Osteoblast (primary cell): Measurements from ENCODE around the gene RDH12. TPM values are rescaled to one million over a fixed set of nuclear protein-coding genes. Genes with fewer than 3 reads are reported as not detected.

ENCODE experiments used
- DNase-seq: peaks from one replicate; pipeline ENCODE4 v3.0.0; 2011; ENCODE audit warnings: low spot score, mixed read lengths; ENCODE audit not compliant: insufficient read length; ENCODE audit errors: missing footprints
- H2AFZ ChIP-seq: 2 replicates; pipeline ENCODE4 v1.6.0; 2011; ENCODE audit warnings: mild to moderate bottlenecking, low read length
- H3K27ac ChIP-seq: 2 replicates; pipeline ENCODE4 v1.5.1; 2011; ENCODE audit warnings: mild to moderate bottlenecking, low read depth, low read length, moderate library complexity
- H3K27me3 ChIP-seq: 2 replicates; pipeline ENCODE4 v1.6.0; 2012; ENCODE audit warnings: mild to moderate bottlenecking, control low read depth, inconsistent platforms, low read length, moderate library complexity; ENCODE audit not compliant: insufficient read depth
- H3K36me3 ChIP-seq: 2 replicates; pipeline ENCODE4 v1.5.1; 2011; ENCODE audit warnings: mild to moderate bottlenecking, low read length, control low read depth, moderate library complexity; ENCODE audit not compliant: insufficient read depth
- H3K4me1 ChIP-seq: 2 replicates; pipeline ENCODE4 v1.5.1; 2011; ENCODE audit warnings: mild to moderate bottlenecking, low read length, control low read depth, moderate library complexity; ENCODE audit not compliant: insufficient read depth
- H3K4me2 ChIP-seq: 2 replicates; pipeline ENCODE4 v1.6.0; 2011; ENCODE audit warnings: mild to moderate bottlenecking, low read length; ENCODE audit not compliant: insufficient read depth
- H3K4me3 ChIP-seq: fragments of 200-600 bp; sonication (generic); 3 replicates; pipeline ENCODE4 v1.5.1; 2012; ENCODE audit warnings: mild to moderate bottlenecking, low read length, inconsistent platforms; ENCODE audit not compliant: insufficient read depth
- H3K79me2 ChIP-seq: 2 replicates; pipeline ENCODE4 v1.6.0; 2012; ENCODE audit warnings: mild to moderate bottlenecking, low read length, control low read depth, inconsistent platforms; ENCODE audit not compliant: insufficient read depth
- H3K9me3 ChIP-seq: 2 replicates; pipeline ENCODE4 v1.5.1; 2011; ENCODE audit warnings: low read depth, low read length, control low read depth
- H4K20me1 ChIP-seq: 2 replicates; pipeline ENCODE4 v1.6.0; 2012; ENCODE audit warnings: mild to moderate bottlenecking, low read length, control low read depth; ENCODE audit not compliant: insufficient read depth
- CTCF ChIP-seq: IDR thresholded peaks from 2 replicates; pipeline ENCODE4 v1.5.1; 2011; ENCODE audit warnings: mild to moderate bottlenecking, low read depth, low read length, moderate library complexity; ENCODE audit errors: extremely low read depth
- total RNA-seq: library from RNA; depleted of rRNA; stranded (reverse); fragments of >200 nt; gene quantifications from 2 replicates; pipeline ENCODE4 v1.2.3, GENCODE V29; 2012

Gene RDH12
- total RNA-seq, 1 donor: not detected

GRCh38 chr14:67674139-67674479 lies 27.6 kb upstream of the RDH12 start:
- Histone ChIP-seq H3K4me1 (peaks cover 10% of the 10 kb centered on the region), H3K36me3 (peaks cover 19% of the 10 kb centered on the region), H3K27me3 (no peaks in the 10 kb centered on the region), H3K27ac (peak overlapping the region; percentile 98), H2AFZ (peak overlapping the region; percentile 99), H4K20me1 (peaks cover 33% of the 10 kb centered on the region), H3K9me3 (no peaks in the 10 kb centered on the region), H3K4me3 (peak overlapping the region; percentile 95), H3K4me2 (peak overlapping the region; percentile 96), H3K79me2 (peaks cover 73% of the 10 kb centered on the region)
- peak; percentile 94 for DNase-seq
- peak; percentile 9 for TF ChIP-seq CTCF

- Histone ChIP-seq H3K4me2 (peak within 1 kb of the TSS; percentile 96), H3K9me3 (no peaks in the 10 kb centered on the region), H3K36me3 (peaks cover 20% of the 10 kb centered on the region), H3K27me3 (no peaks in the 10 kb centered on the region), H3K4me1 (peaks cover 11% of the 10 kb centered on the region), H3K79me2 (peaks cover 69% of the 10 kb centered on the region), H3K27ac (peak within 1 kb of the TSS; percentile 98), H2AFZ (peak within 1 kb of the TSS; percentile 99), H3K4me3 (peak within 1 kb of the TSS; percentile 95), H4K20me1 (peaks cover 31% of the 10 kb centered on the region)
- peak; percentile 95 for DNase-seq
- peak; percentile 13 for TF ChIP-seq CTCF
Measured at GRCh38 chr14:67674480-67675218, 27.0 kb upstream of the RDH12 start, which contains the start of gene VTI1B. Gene VTI1B (minus strand): TSS chr14:67674632. CDS start chr14:67674489, 143 bp downstream.

- Histone ChIP-seq H2AFZ (peak overlapping the region; percentile 99), H3K9me3 (no peaks in the 10 kb centered on the region), H3K4me3 (peak overlapping the region; percentile 95), H3K4me2 (peak overlapping the region; percentile 96), H3K27ac (peak overlapping the region; percentile 98), H3K4me1 (peaks cover 16% of the 10 kb centered on the region), H3K79me2 (peaks cover 63% of the 10 kb centered on the region), H4K20me1 (peaks cover 27% of the 10 kb centered on the region), H3K27me3 (no peaks in the 10 kb centered on the region), H3K36me3 (peaks cover 20% of the 10 kb centered on the region)
- no peak for TF ChIP-seq CTCF
- no peak for DNase-seq
Measured at GRCh38 chr14:67675219-67675582, 26.5 kb upstream of the RDH12 start.

GRCh38 chr14:67679006-67679405 lies 22.7 kb upstream of the RDH12 start:
- TF ChIP-seq CTCF: no peak
- Histone ChIP-seq H3K4me1 (peaks cover 10% of the 10 kb centered on the region), H3K4me2 (no peak overlapping the region), H3K36me3 (peaks cover 27% of the 10 kb centered on the region), H3K27ac (no peak overlapping the region), H3K27me3 (no peaks in the 10 kb centered on the region), H2AFZ (no peak overlapping the region), H3K9me3 (no peaks in the 10 kb centered on the region), H4K20me1 (peaks cover 14% of the 10 kb centered on the region), H3K79me2 (peaks cover 38% of the 10 kb centered on the region), H3K4me3 (no peak overlapping the region)
- no peak for DNase-seq
